Right lobe of liver (tissue), 4 donors: Measurements from ENCODE around the gene CWF19L2.

Experiments used
- POLR2A ChIP-seq: fragments of 450-650 bp; IDR thresholded peaks from one replicate; pipeline ENCODE4 v1.6.1; 2017; ENCODE audit warnings: antibody characterized with exemption, mild to moderate bottlenecking
- TF ChIP-seq, protein P1 (sequence below), 4 donors: fragments of 200-600 bp in 3 of 4; fragments of 450-650 bp in 1 of 4; IDR thresholded peaks; one replicate each; pipeline versions ENCODE4 v1.5.1 to v1.8.0; 2016 to 2022; ENCODE audit warnings: antibody characterized with exemption in 4 of 4, mild to moderate bottlenecking in 2 of 4
- donor health status: DM: no; HTN: no; CAD: no.
- donor health status: DM: no; HTN: no; CAD: no.
- donor health status: DM: no; HTN: yes; CAD: no.

DNA sequence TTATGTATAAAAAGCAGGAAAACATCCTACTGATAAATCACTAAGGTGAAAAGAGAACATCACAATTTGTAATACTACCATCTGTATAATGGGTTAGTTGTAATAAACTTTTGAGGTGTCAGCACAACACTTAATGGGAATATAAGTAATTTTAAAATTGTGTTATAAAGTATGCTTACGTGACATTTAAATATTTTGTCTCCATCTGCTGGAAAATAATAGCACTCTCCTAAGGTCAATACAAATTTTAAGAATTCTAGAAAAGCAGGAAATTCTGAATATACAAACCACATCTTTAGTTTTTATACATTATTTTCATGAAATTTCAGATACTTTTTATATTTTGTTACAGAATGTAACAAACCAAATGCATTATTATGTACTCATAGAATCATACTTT, 19.5 kb downstream of the CWF19L2 start:
- TF ChIP-seq, protein P1, sequence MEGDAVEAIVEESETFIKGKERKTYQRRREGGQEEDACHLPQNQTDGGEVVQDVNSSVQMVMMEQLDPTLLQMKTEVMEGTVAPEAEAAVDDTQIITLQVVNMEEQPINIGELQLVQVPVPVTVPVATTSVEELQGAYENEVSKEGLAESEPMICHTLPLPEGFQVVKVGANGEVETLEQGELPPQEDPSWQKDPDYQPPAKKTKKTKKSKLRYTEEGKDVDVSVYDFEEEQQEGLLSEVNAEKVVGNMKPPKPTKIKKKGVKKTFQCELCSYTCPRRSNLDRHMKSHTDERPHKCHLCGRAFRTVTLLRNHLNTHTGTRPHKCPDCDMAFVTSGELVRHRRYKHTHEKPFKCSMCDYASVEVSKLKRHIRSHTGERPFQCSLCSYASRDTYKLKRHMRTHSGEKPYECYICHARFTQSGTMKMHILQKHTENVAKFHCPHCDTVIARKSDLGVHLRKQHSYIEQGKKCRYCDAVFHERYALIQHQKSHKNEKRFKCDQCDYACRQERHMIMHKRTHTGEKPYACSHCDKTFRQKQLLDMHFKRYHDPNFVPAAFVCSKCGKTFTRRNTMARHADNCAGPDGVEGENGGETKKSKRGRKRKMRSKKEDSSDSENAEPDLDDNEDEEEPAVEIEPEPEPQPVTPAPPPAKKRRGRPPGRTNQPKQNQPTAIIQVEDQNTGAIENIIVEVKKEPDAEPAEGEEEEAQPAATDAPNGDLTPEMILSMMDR (IDR thresholded peaks at IDR 0.05), result peak in 1 of 4 donors; percentile 10
- TF ChIP-seq POLR2A, result no peak
